B cell (primary cell): ENCODE measurements around the gene RNH1.

Source experiments
- EZH2 ChIP-seq: IDR thresholded peaks from 2 replicates; pipeline ENCODE4 v1.6.1; 2012; ENCODE audit warnings: borderline replicate concordance, low read depth, mild to moderate bottlenecking, moderate library complexity, low read length; ENCODE audit not compliant: insufficient read depth, poor library complexity, severe bottlenecking
- TF ChIP-seq, protein P1 (sequence below): fragments of 200-600 bp; IDR thresholded peaks from one replicate; pipeline ENCODE4 v1.8.0; 2022; ENCODE audit warnings: antibody characterized with exemption, mild to moderate bottlenecking

DNA sequence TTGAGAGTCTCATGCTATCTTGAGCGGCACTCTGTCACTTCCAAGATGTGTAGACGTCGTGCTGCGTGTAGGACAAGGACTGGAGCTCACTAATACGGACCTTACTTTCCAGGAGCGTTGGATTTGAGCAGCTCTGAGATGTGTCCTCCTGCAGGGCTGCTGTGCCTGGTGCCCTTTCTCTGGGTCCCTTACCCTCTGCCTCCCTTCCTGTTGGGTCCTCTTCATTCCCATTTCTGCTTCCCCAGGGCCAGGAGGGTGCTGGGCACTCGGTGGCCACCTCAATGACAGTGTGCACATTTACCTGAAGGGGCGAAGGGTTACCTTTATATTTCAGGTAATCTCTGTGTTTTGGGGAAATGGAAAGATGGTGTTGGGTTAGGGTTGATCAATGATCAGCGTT is 53.0 kb downstream of the RNH1 start:
- TF ChIP-seq, protein P1, sequence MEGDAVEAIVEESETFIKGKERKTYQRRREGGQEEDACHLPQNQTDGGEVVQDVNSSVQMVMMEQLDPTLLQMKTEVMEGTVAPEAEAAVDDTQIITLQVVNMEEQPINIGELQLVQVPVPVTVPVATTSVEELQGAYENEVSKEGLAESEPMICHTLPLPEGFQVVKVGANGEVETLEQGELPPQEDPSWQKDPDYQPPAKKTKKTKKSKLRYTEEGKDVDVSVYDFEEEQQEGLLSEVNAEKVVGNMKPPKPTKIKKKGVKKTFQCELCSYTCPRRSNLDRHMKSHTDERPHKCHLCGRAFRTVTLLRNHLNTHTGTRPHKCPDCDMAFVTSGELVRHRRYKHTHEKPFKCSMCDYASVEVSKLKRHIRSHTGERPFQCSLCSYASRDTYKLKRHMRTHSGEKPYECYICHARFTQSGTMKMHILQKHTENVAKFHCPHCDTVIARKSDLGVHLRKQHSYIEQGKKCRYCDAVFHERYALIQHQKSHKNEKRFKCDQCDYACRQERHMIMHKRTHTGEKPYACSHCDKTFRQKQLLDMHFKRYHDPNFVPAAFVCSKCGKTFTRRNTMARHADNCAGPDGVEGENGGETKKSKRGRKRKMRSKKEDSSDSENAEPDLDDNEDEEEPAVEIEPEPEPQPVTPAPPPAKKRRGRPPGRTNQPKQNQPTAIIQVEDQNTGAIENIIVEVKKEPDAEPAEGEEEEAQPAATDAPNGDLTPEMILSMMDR: no peak
- no peak for TF ChIP-seq EZH2
